HL-60 (cell line): ENCODE data around the gene TAF4.

Experiments used
- DNase-seq, 2 experiments: peaks; one replicate each; pipeline ENCODE4 v3.0.0-alpha.2; 2010 to 2020; ENCODE audit warnings: low read depth in 1 of 2, low spot score in 1 of 2
- H3K27ac ChIP-seq: fragments of 250-450 bp; sonication (Bioruptor Pico); replicated peaks from 2 replicates; pipeline ENCODE4 v1.5.1; 2020; ENCODE audit warnings: mild to moderate bottlenecking, moderate library complexity
- H3K27me3 ChIP-seq: fragments of 250-450 bp; sonication (Bioruptor Pico); 2 replicates; pipeline ENCODE4 v1.5.1; 2021; ENCODE audit warnings: mild to moderate bottlenecking, moderate library complexity; ENCODE audit not compliant: insufficient read depth, poor library complexity, severe bottlenecking
- H3K4me3 ChIP-seq: replicated peaks from 2 replicates; pipeline ENCODE4 v1.5.1; 2011; ENCODE audit warnings: mild to moderate bottlenecking, control low read depth, low read length; ENCODE audit not compliant: insufficient read depth
- GABPA ChIP-seq: IDR thresholded peaks from 2 replicates; pipeline ENCODE4 v1.6.1; 2012; ENCODE audit warnings: low read depth
- POLR2AphosphoS5 ChIP-seq: IDR thresholded peaks from 2 replicates; pipeline ENCODE4 v1.6.1; 2012; ENCODE audit warnings: low read depth
- SPI1 ChIP-seq: IDR thresholded peaks from 2 replicates; pipeline ENCODE4 v1.6.1; 2012; ENCODE audit warnings: low read depth, mild to moderate bottlenecking, borderline replicate concordance
- TF ChIP-seq, protein P1 (sequence below): IDR thresholded peaks from 2 replicates; pipeline ENCODE4 v1.6.1; 2012; ENCODE audit warnings: low read depth; ENCODE audit not compliant: insufficient replicate concordance
- TF ChIP-seq, protein P2 (sequence below): IDR thresholded peaks from one replicate; pipeline ENCODE4 v1.5.1; 2011; ENCODE audit warnings: low read length, control low read depth, inconsistent platforms; ENCODE audit not compliant: insufficient read depth

TAF4 gene

DNA sequence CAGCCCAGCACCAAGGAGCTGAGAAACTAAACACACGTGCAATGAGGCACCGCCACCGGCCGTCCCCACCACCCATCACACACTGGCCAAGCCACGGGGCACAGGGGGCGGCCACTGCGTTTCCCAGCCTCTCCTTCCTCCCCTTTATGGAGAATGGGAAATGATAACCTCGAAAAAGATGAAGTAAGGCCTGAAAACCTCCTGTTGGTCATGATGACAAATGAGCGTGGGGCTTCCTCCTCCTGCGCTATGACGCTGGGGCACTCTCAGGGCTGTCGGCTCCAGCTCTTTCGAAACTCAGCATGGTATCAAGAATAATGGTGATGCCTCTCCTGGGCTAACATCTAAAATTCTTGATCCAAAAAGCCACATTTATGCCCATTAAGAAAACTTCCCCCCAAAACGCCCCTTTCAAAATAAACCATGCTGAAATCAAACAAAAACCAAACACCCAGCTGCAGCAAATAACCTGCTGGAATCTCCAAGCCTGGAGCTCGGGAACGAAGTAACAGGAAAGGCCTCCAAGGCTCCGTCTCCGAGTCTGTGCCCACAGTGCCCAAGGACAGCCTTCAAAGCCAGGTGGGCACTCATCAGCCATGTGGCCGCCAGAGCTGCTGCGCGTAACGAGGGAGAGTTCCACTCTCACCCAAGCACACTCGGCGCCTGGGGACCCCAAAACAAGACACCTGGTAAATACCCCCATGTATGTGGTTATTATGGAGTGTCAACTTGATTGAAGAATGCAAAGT, 50.0 kb downstream of the TAF4 start:
- no peak overlapping the region for H3K4me3 ChIP-seq
- H3K27me3 ChIP-seq = no peaks in the 10 kb centered on the region
- TF ChIP-seq GABPA (no peak), POLR2AphosphoS5 (no peak), SPI1 (no peak)
- TF ChIP-seq, protein P1, sequence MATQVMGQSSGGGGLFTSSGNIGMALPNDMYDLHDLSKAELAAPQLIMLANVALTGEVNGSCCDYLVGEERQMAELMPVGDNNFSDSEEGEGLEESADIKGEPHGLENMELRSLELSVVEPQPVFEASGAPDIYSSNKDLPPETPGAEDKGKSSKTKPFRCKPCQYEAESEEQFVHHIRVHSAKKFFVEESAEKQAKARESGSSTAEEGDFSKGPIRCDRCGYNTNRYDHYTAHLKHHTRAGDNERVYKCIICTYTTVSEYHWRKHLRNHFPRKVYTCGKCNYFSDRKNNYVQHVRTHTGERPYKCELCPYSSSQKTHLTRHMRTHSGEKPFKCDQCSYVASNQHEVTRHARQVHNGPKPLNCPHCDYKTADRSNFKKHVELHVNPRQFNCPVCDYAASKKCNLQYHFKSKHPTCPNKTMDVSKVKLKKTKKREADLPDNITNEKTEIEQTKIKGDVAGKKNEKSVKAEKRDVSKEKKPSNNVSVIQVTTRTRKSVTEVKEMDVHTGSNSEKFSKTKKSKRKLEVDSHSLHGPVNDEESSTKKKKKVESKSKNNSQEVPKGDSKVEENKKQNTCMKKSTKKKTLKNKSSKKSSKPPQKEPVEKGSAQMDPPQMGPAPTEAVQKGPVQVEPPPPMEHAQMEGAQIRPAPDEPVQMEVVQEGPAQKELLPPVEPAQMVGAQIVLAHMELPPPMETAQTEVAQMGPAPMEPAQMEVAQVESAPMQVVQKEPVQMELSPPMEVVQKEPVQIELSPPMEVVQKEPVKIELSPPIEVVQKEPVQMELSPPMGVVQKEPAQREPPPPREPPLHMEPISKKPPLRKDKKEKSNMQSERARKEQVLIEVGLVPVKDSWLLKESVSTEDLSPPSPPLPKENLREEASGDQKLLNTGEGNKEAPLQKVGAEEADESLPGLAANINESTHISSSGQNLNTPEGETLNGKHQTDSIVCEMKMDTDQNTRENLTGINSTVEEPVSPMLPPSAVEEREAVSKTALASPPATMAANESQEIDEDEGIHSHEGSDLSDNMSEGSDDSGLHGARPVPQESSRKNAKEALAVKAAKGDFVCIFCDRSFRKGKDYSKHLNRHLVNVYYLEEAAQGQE = no peak
- TF ChIP-seq, protein P2, sequence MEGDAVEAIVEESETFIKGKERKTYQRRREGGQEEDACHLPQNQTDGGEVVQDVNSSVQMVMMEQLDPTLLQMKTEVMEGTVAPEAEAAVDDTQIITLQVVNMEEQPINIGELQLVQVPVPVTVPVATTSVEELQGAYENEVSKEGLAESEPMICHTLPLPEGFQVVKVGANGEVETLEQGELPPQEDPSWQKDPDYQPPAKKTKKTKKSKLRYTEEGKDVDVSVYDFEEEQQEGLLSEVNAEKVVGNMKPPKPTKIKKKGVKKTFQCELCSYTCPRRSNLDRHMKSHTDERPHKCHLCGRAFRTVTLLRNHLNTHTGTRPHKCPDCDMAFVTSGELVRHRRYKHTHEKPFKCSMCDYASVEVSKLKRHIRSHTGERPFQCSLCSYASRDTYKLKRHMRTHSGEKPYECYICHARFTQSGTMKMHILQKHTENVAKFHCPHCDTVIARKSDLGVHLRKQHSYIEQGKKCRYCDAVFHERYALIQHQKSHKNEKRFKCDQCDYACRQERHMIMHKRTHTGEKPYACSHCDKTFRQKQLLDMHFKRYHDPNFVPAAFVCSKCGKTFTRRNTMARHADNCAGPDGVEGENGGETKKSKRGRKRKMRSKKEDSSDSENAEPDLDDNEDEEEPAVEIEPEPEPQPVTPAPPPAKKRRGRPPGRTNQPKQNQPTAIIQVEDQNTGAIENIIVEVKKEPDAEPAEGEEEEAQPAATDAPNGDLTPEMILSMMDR = no peak
- no peak for DNase-seq
- no peak overlapping the region for H3K27ac ChIP-seq

DNA sequence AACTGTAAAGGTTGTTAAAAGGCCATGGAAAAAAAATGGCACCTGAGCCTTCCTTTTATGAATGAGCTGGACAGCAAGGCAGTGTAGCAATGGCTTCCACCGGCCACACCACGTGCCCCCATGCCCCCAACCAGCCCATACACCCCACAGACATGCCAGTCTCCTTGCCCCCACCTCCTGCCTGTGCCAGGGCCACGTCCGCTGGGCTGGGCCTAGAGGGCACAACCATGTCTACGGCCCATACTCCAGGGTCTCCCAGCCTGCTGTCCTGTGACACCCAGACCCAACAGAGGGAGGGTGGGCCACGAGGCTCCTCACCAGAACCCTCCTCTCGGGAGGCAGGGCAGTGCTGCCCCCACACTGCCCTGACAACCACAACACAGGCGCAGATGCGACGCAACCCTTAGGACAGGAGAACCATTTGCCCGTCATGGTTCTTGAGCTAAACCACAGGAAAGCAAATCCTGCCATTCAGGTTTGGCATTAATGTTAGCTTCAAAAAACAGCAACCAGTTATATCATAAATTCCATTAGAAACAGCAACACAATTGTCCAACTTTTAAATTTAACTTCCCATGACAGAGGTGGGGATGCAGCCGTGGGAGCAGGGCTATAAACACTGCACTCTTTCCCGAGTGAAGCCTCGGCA, 50.7 kb downstream of the TAF4 start:
- DNase-seq = no peak
- Histone ChIP-seq H3K4me3 (no peak overlapping the region), H3K27ac (no peak overlapping the region), H3K27me3 (no peaks in the 10 kb centered on the region)
- no peak for TF ChIP-seq GABPA
- TF ChIP-seq SPI1 = no peak
- TF ChIP-seq, protein P2 = no peak
- TF ChIP-seq POLR2AphosphoS5 = no peak
- TF ChIP-seq, protein P1 = no peak

DNA sequence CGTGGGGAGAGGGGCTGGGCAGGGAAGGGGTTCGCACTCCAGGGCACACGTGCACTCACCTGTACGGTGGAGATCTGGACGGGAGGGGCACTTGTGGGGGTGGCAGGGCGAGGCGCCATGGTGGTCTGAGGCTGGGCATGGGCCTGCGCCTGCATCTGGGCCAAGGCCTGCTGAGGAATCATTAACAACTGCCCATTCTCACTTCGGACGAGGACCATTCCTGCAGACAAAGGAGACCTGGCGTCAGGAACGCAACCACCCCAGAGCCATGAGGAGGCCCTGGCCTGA, 51.2 kb downstream of the TAF4 start:
- DNase-seq = no peak
- Histone ChIP-seq H3K4me3 (no peak overlapping the region), H3K27me3 (no peaks in the 10 kb centered on the region), H3K27ac (no peak overlapping the region)
- no peak for TF ChIP-seq SPI1
- TF ChIP-seq, protein P2 = no peak
- TF ChIP-seq GABPA = no peak
- TF ChIP-seq, protein P1 = no peak
- no peak for TF ChIP-seq POLR2AphosphoS5
